GM21723 (cell line): ENCODE measurements around the gene MYLK2.

Experiments
- ATAC-seq: cut with Tn5 transposase; IDR thresholded peaks from one replicate; pipeline ENCODE4 v1.9.1; 2021; ENCODE audit warnings: mild to moderate bottlenecking, moderate library complexity; ENCODE audit not compliant: unreplicated experiment

MYLK2 gene

DNA sequence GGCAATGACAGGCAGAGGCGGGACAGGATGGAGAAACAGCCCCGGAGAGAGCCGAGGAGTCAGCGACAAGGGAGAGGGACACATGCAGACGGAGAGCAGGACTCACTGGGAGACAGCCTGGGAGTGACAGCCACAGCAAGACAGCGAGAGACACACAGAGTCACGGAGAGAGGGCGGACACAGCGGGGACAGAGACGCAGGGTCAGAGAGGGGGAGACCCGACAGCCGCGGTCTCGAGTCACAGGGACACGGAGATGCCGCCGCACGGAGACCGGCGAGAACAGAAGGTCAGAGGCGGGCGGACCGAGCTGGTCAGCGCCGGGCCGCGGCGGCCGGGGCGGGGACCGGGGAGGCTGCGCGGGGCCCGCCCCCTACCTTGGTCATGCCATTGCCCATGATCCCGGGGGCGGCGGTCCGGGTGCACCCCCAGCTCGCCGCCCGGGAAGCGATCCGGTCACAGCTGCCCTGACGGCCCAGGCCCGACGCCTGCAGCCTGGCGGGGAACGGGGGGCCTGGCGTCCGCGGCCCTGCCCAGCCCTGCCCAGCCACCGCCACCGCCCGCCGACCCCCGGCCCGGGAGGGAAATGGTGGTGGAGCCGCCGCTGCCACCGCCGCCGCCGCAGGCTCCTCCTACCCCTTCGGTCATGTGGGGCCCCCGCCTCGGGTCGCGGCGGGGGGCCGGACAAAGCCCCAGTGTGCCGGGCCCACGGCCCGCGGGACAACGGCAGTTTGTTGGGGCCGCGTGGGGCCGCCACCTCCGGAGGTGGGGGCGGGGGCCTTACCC, 51.0 kb downstream of the MYLK2 start, which contains the start of the genes DUSP15 and TTLL9:
Gene DUSP15 (minus strand): TSS at position 586 of the 784 bp plus-strand sequence. CDS start 190 bp downstream, at position 396.
Gene TTLL9 (plus strand): TSS at position 693 of the 784 bp plus-strand sequence. CDS start 493 bp downstream, outside the sequence.
- ATAC-seq: no peak

DNA sequence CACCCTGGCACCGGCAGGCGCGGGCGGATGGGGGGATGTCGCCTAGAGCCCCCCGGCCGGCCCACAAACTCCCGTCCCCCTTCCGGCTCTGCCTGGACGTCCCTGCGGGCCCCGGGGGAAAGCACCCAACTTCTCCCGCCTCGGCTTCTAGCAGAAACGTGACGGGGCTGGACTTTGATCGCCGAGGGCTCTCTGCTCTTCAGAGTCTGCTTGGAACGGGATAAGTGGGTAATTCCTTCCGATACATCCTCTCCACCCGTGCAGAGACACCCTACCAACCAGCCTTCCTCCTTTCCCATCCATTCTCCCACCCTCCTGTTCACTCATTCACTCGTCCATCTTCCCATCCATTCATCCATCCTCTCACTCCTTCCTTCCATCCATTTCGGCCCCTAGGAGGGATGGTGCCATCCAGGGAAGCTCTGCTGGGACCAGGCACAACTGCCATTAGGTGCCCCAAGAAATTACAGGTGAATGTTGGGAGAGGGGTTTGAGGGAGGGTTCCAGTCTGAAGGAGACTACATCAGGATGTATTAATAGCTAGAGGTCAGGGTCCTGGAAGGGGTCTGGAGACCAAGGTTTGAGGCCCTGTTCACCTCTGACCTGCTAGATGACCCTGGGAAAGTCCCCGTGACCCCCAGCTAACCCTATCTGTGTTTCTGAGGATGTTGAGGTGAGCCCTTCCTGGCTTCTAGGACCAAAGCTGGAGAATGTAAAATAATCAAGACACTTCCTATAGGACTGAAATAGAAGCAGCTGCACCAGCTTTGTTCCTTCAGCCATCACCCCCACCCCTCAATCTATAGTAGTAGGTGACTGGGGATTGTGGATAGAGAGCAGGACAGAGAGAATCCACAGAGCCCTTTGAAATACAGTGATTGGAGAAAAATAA, 51.8 kb downstream of the MYLK2 start:
- no peak for ATAC-seq

DNA sequence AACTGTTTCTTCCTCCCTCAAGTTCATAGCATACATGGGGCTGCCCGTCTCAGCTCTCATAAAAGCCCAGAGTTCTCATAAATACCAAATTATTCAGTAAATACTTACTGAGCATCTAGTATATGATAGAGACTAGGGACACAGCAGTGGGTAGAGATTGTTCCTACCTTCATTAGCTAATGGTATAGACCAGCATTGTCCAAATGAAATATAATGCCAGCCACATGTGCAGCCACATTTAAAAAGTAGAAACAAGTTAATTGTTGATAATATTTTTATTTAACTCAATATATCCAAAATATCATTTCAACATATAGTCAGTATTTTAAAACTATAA, 52.4 kb downstream of the MYLK2 start:
- no peak for ATAC-seq

DNA sequence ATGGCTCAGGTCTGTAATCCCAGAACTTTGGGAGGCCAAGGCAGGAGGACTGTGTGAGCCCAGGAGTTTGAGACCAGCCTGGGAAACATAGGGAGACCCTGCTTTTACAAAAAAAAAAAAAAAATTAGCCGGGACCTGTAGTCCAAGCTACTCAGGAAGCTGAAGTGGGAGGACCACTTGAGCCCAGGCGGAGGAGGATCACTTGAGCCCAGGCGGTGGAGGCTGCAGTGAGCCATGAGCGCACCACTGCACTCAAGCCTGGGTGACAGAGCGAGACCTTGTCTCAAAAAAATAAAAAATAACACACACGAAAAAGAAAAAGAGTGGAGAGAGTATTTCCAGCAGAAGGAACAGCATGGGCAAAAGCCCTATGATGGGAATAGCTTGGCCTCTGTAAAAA, 53.2 kb downstream of the MYLK2 start:
- no peak for ATAC-seq

DNA sequence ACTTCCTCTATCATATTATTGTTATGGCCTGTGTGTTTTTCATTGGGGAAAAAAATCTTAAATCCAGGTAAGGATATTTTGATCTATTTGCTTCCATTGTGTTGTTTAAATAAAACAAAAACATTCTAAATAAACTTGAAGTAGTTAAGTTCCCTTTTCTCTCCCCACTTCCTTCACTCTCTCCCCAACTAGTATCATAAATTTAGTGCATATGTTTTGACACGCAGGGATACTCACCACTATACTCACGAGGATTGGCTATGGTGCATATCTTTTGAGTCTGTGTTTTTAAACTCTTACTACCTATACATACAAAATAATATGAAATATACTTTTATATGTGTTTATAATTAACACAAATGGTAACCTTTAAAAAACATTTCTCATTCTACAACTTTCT, 56.5 kb downstream of the MYLK2 start:
- ATAC-seq: no peak

DNA sequence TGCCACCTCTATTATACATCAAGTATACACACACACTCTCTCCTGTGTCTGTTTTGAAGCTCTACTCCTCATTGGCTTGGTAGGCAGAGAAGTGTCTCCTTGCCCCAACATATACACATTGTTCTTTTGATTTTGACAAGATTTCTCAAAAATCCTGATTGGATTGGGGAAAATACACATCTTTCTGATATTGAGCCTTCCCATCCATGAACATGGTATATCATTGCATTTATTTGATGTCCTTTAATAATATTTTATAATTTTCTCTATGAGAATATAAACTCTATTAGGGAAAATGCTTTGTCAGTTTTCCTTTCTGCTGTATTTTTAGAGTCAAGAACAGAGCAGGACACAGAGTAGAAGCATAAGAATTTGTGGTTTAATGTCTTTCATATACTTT, 58.5 kb downstream of the MYLK2 start:
- ATAC-seq: no peak

DNA sequence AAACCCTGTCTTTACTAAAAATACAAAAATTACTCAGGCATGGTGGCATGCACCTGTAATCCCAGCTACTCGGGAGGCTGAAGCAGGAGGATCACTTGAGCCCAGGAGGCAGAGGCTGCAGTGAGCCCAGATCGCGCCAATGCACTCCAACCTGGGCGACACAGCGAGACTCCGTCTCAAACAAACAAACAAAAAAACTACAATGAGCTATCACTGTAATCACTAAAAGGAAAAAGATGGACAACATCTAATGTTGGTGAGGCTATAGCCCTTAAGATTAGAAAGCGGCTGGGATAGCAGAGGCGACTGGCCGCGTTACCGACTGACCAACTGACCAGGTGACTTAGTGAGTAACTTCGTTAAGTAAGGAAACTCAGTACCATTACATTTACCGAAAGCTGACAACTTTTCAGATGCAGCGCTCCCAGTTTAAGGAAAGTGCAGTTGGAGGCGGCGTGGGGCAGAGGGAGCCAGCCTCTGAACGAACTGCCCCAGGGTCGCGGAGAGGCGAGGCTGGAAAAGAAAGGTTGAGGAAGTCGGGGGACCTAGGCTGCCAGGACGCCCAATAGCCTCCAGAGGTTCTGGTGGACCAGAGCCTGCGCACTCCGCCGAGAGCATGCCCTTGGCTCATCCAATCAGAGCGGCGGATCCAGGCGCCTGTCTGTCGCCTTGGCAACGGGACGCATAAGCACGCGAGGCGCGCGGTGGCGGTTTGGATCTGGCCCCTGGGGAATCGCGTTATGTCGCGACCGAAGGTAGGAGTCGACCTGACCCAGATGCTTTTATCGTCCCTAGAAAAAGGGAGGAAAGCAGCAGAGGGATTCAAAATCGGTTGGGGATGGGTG, 60.2 kb downstream of the MYLK2 start:
- peak; percentile 81 for ATAC-seq

DNA sequence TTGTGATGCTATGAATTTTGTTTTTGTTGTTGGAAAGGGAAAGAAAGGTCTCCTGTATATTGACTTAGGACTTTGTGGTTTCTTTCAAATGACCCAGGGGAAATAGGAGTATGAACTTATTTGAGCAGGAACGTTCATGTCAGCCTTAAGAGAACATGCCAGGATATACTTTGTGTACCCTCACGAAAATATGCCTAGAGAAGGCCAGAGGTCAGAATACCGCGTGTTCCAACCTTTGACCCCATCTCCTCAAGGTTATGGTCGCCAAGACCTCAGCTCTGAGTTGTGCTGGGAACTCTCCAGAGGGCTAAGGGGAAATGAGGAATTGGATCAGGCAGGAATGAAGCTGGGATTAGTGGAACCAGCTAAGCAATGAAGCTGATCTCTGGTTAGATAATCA, 62.8 kb downstream of the MYLK2 start:
- ATAC-seq: no peak

DNA sequence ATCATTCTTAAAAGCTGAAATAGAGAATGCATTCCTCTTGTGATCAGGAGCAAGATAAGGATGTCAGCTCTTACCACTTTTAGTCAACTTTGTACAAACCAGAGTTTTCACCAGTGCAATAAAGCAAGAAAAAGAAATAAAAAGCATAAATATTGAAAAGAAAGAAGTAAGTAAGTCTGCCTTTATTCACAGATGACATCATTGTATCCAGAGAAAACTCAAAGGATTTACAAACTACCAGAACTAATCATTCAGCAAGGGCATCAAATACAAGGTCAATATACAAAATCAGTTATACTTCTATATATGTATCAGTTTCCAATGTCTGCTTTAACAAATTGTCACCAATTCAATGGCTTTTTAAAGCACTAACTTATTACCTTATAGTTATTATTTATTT, 64.7 kb downstream of the MYLK2 start:
- ATAC-seq: no peak
